Right lobe of liver (tissue), 6 donors: Measurements from ENCODE around the gene GTF3C1. TPM values are rescaled to one million over a fixed set of nuclear protein-coding genes. Genes with fewer than 3 reads are reported as not detected.

Source experiments
- ATAC-seq, 4 donors: fragments of 200-7000 bp; cut with Tn5 transposase; one replicate each; pipeline ENCODE4 v1.9.1; 2020; ENCODE audit warnings: mild to moderate bottlenecking in 4 of 4, moderate library complexity in 4 of 4
- DNase-seq, 3 donors: peaks; one replicate each; pipeline ENCODE4 v3.0.0-alpha.2; 2020
- H3K27ac ChIP-seq, 3 donors: fragments of 200-600 bp; one replicate each; pipeline ENCODE4 v1.8.0; 2022
- H3K27me3 ChIP-seq, 2 donors: fragments of 200-600 bp; one replicate each; pipeline ENCODE4 v1.8.0; 2022
- H3K36me3 ChIP-seq, 4 donors: fragments of 200-600 bp; sonication (generic) in 1 of 4; one replicate each; pipeline versions ENCODE4 v1.5.1 to v1.8.0; 2017 to 2022; ENCODE audit warnings: control low read depth in 1 of 4
- H3K4me1 ChIP-seq, 4 donors: fragments of 200-600 bp; sonication (generic) in 1 of 4; one replicate each; pipeline versions ENCODE4 v1.5.1 to v1.8.0; 2017 to 2022; ENCODE audit warnings: control low read depth in 1 of 4
- H3K4me3 ChIP-seq, 3 donors: fragments of 200-600 bp; one replicate each; pipeline ENCODE4 v1.8.0; 2022
- H3K9me3 ChIP-seq, 4 donors: fragments of 200-600 bp; sonication (generic) in 1 of 4; one replicate each; pipeline versions ENCODE4 v1.5.1 to v1.8.0; 2017 to 2022; ENCODE audit warnings: control low read depth in 1 of 4
- POLR2A ChIP-seq: fragments of 450-650 bp; IDR thresholded peaks from one replicate; pipeline ENCODE4 v1.6.1; 2017; ENCODE audit warnings: antibody characterized with exemption, mild to moderate bottlenecking
- WGBS: methylation state at CpG from one replicate; pipeline ENCODE4 v1.1.6; 2018; ENCODE audit warnings: low coverage, low lambda C conversion rate; ENCODE audit not compliant: insufficient coverage; ENCODE audit errors: missing lambda C conversion rate; 5-methylcytosine and 5-hydroxymethylcytosine counted together
- intact Hi-C, 2 donors: fragments of 100-400 bp; cut with DNase I; formaldehyde crosslinking; loops; one replicate each; pipeline versions ENCODE4 v1.11.2 to v1.14.1; 2022
- total RNA-seq, 6 experiments: library from RNA; depleted of rRNA in 2 of 6; stranded (reverse); fragments of >200 nt in 2 of 6; fragmentation: NEBNext Ultra II Directional in 3 of 6; extraction: Animal tissue kit (Norgen Biotek cat#: 25700) in 3 of 6; gene quantifications; one replicate each; pipeline versions ENCODE4 v1.1.0 to v1.2.4, GENCODE V29; 2016 to 2023
- TF ChIP-seq, protein P1 (sequence below), 4 donors: fragments of 200-600 bp in 3 of 4; fragments of 450-650 bp in 1 of 4; IDR thresholded peaks; one replicate each; pipeline versions ENCODE4 v1.5.1 to v1.8.0; 2016 to 2022; ENCODE audit warnings: antibody characterized with exemption in 4 of 4, mild to moderate bottlenecking in 2 of 4
- donor health status: DM: no; HTN: yes; CAD: no.
- donor health status: DM: no; HTN: no; CAD: no.
- donor health status: DM: no; HTN: no; CAD: no.
- donor health status: DM: no; HTN: yes; CAD: no.
- donor health status: DM: no; HTN: yes; CAD: no.

The GTF3C1 gene
- total RNA-seq, 6 experiments from 2014 or later, result 25.3 to 53.3 (median 26.9) TPM

GRCh38 chr16:27413956-27414355 lies 135.8 kb downstream of the GTF3C1 start:
- whole genome bisulfite sequencing, result 60% methylated on average over 2 of the region's 2 CpGs

DNA sequence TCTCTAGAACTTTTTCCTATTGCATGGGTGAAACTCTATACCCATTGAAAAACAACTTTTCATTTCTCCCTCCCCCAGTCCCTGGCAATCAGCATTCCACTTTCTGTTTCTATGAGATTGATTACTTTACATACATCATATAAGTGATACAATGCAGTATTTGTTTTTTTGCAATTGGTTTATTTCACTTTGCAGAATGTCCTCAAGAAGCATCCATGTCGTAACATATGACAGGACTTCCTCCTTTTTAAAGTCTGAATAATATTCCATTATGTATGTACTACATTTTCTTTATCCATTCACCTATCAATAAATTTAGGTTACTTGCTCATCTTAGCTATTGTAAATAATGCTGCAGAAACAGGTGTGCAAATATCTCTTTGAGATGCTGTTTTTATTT lies 139.0 kb downstream of the GTF3C1 start:
- no peak for DNase-seq
- intact Hi-C loops, result no loop called here
- Histone ChIP-seq H3K4me3 (no peak overlapping the region), H3K36me3 (no peaks in the 10 kb centered on the region), H3K9me3 (no peaks in the 10 kb centered on the region), H3K27me3 (no peaks in the 10 kb centered on the region), H3K4me1 (no peaks in the 10 kb centered on the region), H3K27ac (no peak overlapping the region)
- TF ChIP-seq POLR2A, result no peak
- TF ChIP-seq, protein P1, sequence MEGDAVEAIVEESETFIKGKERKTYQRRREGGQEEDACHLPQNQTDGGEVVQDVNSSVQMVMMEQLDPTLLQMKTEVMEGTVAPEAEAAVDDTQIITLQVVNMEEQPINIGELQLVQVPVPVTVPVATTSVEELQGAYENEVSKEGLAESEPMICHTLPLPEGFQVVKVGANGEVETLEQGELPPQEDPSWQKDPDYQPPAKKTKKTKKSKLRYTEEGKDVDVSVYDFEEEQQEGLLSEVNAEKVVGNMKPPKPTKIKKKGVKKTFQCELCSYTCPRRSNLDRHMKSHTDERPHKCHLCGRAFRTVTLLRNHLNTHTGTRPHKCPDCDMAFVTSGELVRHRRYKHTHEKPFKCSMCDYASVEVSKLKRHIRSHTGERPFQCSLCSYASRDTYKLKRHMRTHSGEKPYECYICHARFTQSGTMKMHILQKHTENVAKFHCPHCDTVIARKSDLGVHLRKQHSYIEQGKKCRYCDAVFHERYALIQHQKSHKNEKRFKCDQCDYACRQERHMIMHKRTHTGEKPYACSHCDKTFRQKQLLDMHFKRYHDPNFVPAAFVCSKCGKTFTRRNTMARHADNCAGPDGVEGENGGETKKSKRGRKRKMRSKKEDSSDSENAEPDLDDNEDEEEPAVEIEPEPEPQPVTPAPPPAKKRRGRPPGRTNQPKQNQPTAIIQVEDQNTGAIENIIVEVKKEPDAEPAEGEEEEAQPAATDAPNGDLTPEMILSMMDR (IDR thresholded peaks at IDR 0.05), result no peak
- WGBS, result 50% methylated on average over 1 of the region's 1 CpG
- no peak for ATAC-seq

More at GRCh38 chr16:27413956-27414355, 135.8 kb downstream of the GTF3C1 start:
- TF ChIP-seq, protein P1 (IDR thresholded peaks at IDR 0.05), result no peak
- no peak for TF ChIP-seq POLR2A
- ATAC-seq (no peak), DNase-seq (no peak)
- Histone ChIP-seq H3K27ac (no peak overlapping the region), H3K27me3 (no peaks in the 10 kb centered on the region), H3K36me3 (no peaks in the 10 kb centered on the region), H3K4me3 (no peak overlapping the region), H3K4me1 (no peaks in the 10 kb centered on the region), H3K9me3 (no peaks in the 10 kb centered on the region)
- intact Hi-C loops, result no loop called here

Other genes starting within 250 kb of the GTF3C1 start
- gene IL4R, start 235.9 kb downstream of the GTF3C1 start, total RNA-seq, result 100 to 1,000 TPM in 1 of 6 experiments, 10 to 100 TPM in 5; 38.8 to 147 (median 46.9) TPM
- gene IL21R, start 147.7 kb downstream of the GTF3C1 start, total RNA-seq, result 1 to 10 TPM in 1 of 6 experiments, under 1 TPM in 5; 0.09 to 1.3 (median 0.31) TPM
- 10 to 100 TPM in 1 of 6 experiments, 1 to 10 TPM in 5; 6.1 to 10.2 (median 7.6) TPM for gene KATNIP, start 231 bp upstream of the GTF3C1 start, total RNA-seq